Parathyroid adenoma (tissue), 2 donors: ENCODE measurements around the gene CBLN3.

Experiments used
- H2AFZ ChIP-seq: fragments of 300-600 bp; sonication (generic); one replicate; pipeline ENCODE4 v1.7.0; 2017; ENCODE audit warnings: antibody characterized with exemption, mild to moderate bottlenecking
- H3K27ac ChIP-seq: fragments of 300-600 bp; sonication (generic); one replicate; pipeline ENCODE4 v1.7.0; 2017
- H3K27me3 ChIP-seq: fragments of 300-600 bp; sonication (generic); one replicate; pipeline ENCODE4 v1.7.0; 2017; ENCODE audit warnings: low read length; ENCODE audit not compliant: control insufficient read depth, insufficient read depth
- H3K36me3 ChIP-seq: fragments of 300-600 bp; sonication (generic); one replicate; pipeline ENCODE4 v1.7.0; 2017; ENCODE audit warnings: low read length; ENCODE audit not compliant: control insufficient read depth, insufficient read depth
- H3K4me1 ChIP-seq: fragments of 300-600 bp; sonication (generic); one replicate; pipeline ENCODE4 v1.7.0; 2017; ENCODE audit warnings: control low read depth
- H3K4me2 ChIP-seq: fragments of 300-600 bp; sonication (generic); one replicate; pipeline ENCODE4 v1.7.0; 2017; ENCODE audit warnings: low read length
- H3K4me3 ChIP-seq: fragments of 300-600 bp; sonication (generic); one replicate; pipeline ENCODE4 v1.7.0; 2017; ENCODE audit warnings: low read depth, low read length
- H3K79me2 ChIP-seq: fragments of 300-600 bp; sonication (generic); one replicate; pipeline ENCODE4 v1.7.0; 2017; ENCODE audit warnings: control low read depth
- H3K9ac ChIP-seq: fragments of 300-600 bp; sonication (generic); one replicate; pipeline ENCODE4 v1.7.0; 2017; ENCODE audit warnings: mild to moderate bottlenecking
- H3K9me3 ChIP-seq: fragments of 300-600 bp; sonication (generic); one replicate; pipeline ENCODE4 v1.7.0; 2017; ENCODE audit warnings: low read length; ENCODE audit not compliant: control insufficient read depth
- TF ChIP-seq, protein P1 (sequence below): fragments of 300-600 bp; sonication (generic); IDR thresholded peaks from one replicate; pipeline ENCODE4 v1.7.0; 2017; ENCODE audit warnings: antibody characterized with exemption, mild to moderate bottlenecking
- donor health status: primary hyperparathyroidism.

Gene CBLN3

GRCh38 chr14:24465368-24465767 lies 35.9 kb upstream of the CBLN3 start:
- Histone ChIP-seq H3K9me3 (no peaks in the 10 kb centered on the region), H3K36me3 (no peaks in the 10 kb centered on the region), H3K79me2 (no peaks in the 10 kb centered on the region), H3K9ac (no peak overlapping the region), H3K4me2 (no peak overlapping the region), H2AFZ (no peak overlapping the region), H3K4me3 (no peak overlapping the region), H3K27me3 (no peaks in the 10 kb centered on the region), H3K27ac (no peak overlapping the region), H3K4me1 (no peaks in the 10 kb centered on the region)
- TF ChIP-seq, protein P1, sequence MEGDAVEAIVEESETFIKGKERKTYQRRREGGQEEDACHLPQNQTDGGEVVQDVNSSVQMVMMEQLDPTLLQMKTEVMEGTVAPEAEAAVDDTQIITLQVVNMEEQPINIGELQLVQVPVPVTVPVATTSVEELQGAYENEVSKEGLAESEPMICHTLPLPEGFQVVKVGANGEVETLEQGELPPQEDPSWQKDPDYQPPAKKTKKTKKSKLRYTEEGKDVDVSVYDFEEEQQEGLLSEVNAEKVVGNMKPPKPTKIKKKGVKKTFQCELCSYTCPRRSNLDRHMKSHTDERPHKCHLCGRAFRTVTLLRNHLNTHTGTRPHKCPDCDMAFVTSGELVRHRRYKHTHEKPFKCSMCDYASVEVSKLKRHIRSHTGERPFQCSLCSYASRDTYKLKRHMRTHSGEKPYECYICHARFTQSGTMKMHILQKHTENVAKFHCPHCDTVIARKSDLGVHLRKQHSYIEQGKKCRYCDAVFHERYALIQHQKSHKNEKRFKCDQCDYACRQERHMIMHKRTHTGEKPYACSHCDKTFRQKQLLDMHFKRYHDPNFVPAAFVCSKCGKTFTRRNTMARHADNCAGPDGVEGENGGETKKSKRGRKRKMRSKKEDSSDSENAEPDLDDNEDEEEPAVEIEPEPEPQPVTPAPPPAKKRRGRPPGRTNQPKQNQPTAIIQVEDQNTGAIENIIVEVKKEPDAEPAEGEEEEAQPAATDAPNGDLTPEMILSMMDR: no peak

- Histone ChIP-seq H3K27ac (no peak overlapping the region), H3K9ac (no peak overlapping the region), H3K79me2 (no peaks in the 10 kb centered on the region), H3K36me3 (no peaks in the 10 kb centered on the region), H3K9me3 (no peaks in the 10 kb centered on the region), H3K4me3 (no peak overlapping the region), H3K27me3 (no peaks in the 10 kb centered on the region), H3K4me1 (no peaks in the 10 kb centered on the region), H2AFZ (no peak overlapping the region), H3K4me2 (no peak overlapping the region)
- TF ChIP-seq, protein P1: no peak
Observed at GRCh38 chr14:24463884-24464785, 34.7 kb upstream of the CBLN3 start.

- no peaks in the 10 kb centered on the region for H3K36me3 ChIP-seq
- H3K27ac ChIP-seq: no peak overlapping the region
- no peak overlapping the region for H3K4me3 ChIP-seq
- H3K4me2 ChIP-seq: no peak overlapping the region
- TF ChIP-seq, protein P1: no peak
- H2AFZ ChIP-seq: no peak overlapping the region
- H3K9me3 ChIP-seq: no peaks in the 10 kb centered on the region
- H3K79me2 ChIP-seq: no peaks in the 10 kb centered on the region
- no peaks in the 10 kb centered on the region for H3K4me1 ChIP-seq
- H3K27me3 ChIP-seq: no peaks in the 10 kb centered on the region
- H3K9ac ChIP-seq: no peak overlapping the region
Observed at GRCh38 chr14:24463017-24463883, 33.8 kb upstream of the CBLN3 start.

- H3K27me3 ChIP-seq: no peaks in the 10 kb centered on the region
- H3K9ac ChIP-seq: no peak overlapping the region
- H3K27ac ChIP-seq: no peak overlapping the region
Observed at GRCh38 chr14:24461336-24461735, 31.9 kb upstream of the CBLN3 start.

More at GRCh38 chr14:24461336-24461735, 31.9 kb upstream of the CBLN3 start:
- Histone ChIP-seq H3K36me3 (no peaks in the 10 kb centered on the region), H3K4me1 (no peaks in the 10 kb centered on the region), H2AFZ (no peak overlapping the region), H3K79me2 (no peaks in the 10 kb centered on the region), H3K4me2 (no peak overlapping the region), H3K9me3 (no peaks in the 10 kb centered on the region), H3K4me3 (no peak overlapping the region)
- TF ChIP-seq, protein P1: no peak
